Right cardiac atrium (tissue), 5 donors: ENCODE measurements around the gene NBL1. TPM values are rescaled to one million over a fixed set of nuclear protein-coding genes. Genes with fewer than 3 reads are reported as not detected.

Experiments used
- ATAC-seq, 2 donors: fragments of 200-7000 bp; cut with Tn5 transposase; one replicate each; pipeline versions ENCODE4 v1.8.0 to v1.9.1; 2020; ENCODE audit warnings: moderate library complexity in 2 of 2, mild to moderate bottlenecking in 1 of 2
- DNase-seq, 3 donors: peaks; one replicate each; pipeline ENCODE4 v3.0.0-alpha.2; 2020
- H3K27ac ChIP-seq: one replicate; pipeline ENCODE4 v1.5.1; 2013; ENCODE audit warnings: mild to moderate bottlenecking, low read length, control low read depth, moderate library complexity
- H3K27me3 ChIP-seq: one replicate; pipeline ENCODE4 v1.6.1; 2013; ENCODE audit not compliant: control insufficient read depth, insufficient read depth
- H3K4me1 ChIP-seq: one replicate; pipeline ENCODE4 v1.6.1; 2013; ENCODE audit warnings: low read length; ENCODE audit not compliant: control insufficient read depth, insufficient read depth
- H3K4me3 ChIP-seq: one replicate; pipeline ENCODE4 v1.5.1; 2013; ENCODE audit warnings: low read length, control low read depth
- H3K9me3 ChIP-seq: one replicate; pipeline ENCODE4 v1.6.1; 2013; ENCODE audit warnings: low read length; ENCODE audit not compliant: control insufficient read depth
- WGBS: extraction: QIAGEN DNeasy Blood & Tissue Kit; methylation state at CpG from one replicate; pipeline ENCODE4 v1.1.7; 2013; 5-methylcytosine and 5-hydroxymethylcytosine counted together
- intact Hi-C, 4 donors: fragments of 100-400 bp; cut with DNase I; formaldehyde crosslinking; loops; one replicate each; pipeline versions ENCODE4 v1.11.0 to v1.14.0; 2022 to 2023
- polyA plus RNA-seq: library from polyadenylated mRNA; stranded (reverse); fragments of 200-250 nt; gene quantifications from one replicate; pipeline ENCODE4 v1.2.3, GENCODE V29; 2013
- total RNA-seq, 4 donors: library from RNA; stranded (reverse); fragmentation: NEBNext Ultra II Directional; extraction: Animal tissue kit (Norgen Biotek cat#: 25700); gene quantifications; one replicate each; pipeline ENCODE4 v1.2.1, GENCODE V29; 2021
- donor health status: healthy with polysubstance abuse.
- donor health status: DM: no; HTN: yes; CAD: no.
- donor health status: DM: no; HTN: no; CAD: no.
- donor health status: DM: no; HTN: yes; CAD: no; lungs with severe emphysema.
- donor health status: DM: yes; HTN: yes; CAD: no.

The NBL1 gene
- total and polyA plus RNA-seq, 5 donors = 40.7 to 64.8 (median 45.7) TPM

GRCh38 chr1:19656134-19656779 lies 12.1 kb downstream of the NBL1 start:
- peak in 1 of 3 donors; percentile 55 for DNase-seq
- no peak for ATAC-seq
- Histone ChIP-seq H3K4me1 (peaks cover 4% of the 10 kb centered on the region), H3K9me3 (no peaks in the 10 kb centered on the region), H3K27ac (no peak overlapping the region), H3K27me3 (no peaks in the 10 kb centered on the region), H3K4me3 (no peak overlapping the region)
- intact Hi-C loops = loop anchor here in 3 of 4 donors (10.0 kb wide), 4 partner anchors 261 to 451 kb away; no protein-coding TSS in a partner anchor
- WGBS = 91% methylated on average over 9 of the region's 9 CpGs

GRCh38 chr1:19656780-19657466 lies 12.8 kb downstream of the NBL1 start:
- Histone ChIP-seq H3K9me3 (no peaks in the 10 kb centered on the region), H3K4me3 (no peak overlapping the region), H3K27ac (no peak overlapping the region), H3K4me1 (peaks cover 3% of the 10 kb centered on the region), H3K27me3 (no peaks in the 10 kb centered on the region)
- 84% methylated on average over 15 of the region's 15 CpGs for WGBS
- DNase-seq = peak in 1 of 3 donors; percentile 52
- no peak for ATAC-seq
- intact Hi-C loops = loop anchor here in 3 of 4 donors (10.0 kb wide), 4 partner anchors 262 to 452 kb away; no protein-coding TSS in a partner anchor

GRCh38 chr1:19657511-19657910 lies 13.4 kb downstream of the NBL1 start:
- WGBS = 89% methylated on average over 10 of the region's 10 CpGs

GRCh38 chr1:19658186-19658585 lies 14.1 kb downstream of the NBL1 start:
- WGBS = 89% methylated on average over 13 of the region's 13 CpGs
- Histone ChIP-seq H3K4me3 (no peak overlapping the region), H3K4me1 (peaks cover 2% of the 10 kb centered on the region), H3K9me3 (no peaks in the 10 kb centered on the region), H3K27me3 (no peaks in the 10 kb centered on the region), H3K27ac (no peak overlapping the region)
- intact Hi-C loops = loop anchor here in 3 of 4 donors (10.0 kb wide), 4 partner anchors 263 to 453 kb away; no protein-coding TSS in a partner anchor
- no peak for ATAC-seq
- no peak for DNase-seq

More at GRCh38 chr1:19657511-19657910, 13.4 kb downstream of the NBL1 start:
- ATAC-seq (no peak), DNase-seq (peak in 1 of 3 donors; percentile 54)
- Histone ChIP-seq H3K4me1 (peaks cover 2% of the 10 kb centered on the region), H3K4me3 (no peak overlapping the region), H3K9me3 (no peaks in the 10 kb centered on the region), H3K27me3 (no peaks in the 10 kb centered on the region), H3K27ac (no peak overlapping the region)
- intact Hi-C loops = loop anchor here in 3 of 4 donors (10.0 kb wide), 4 partner anchors 263 to 453 kb away; no protein-coding TSS in a partner anchor

- no peaks in the 10 kb centered on the region for H3K9me3 ChIP-seq
- ATAC-seq = no peak
- no peak overlapping the region for H3K27ac ChIP-seq
- peak in 1 of 3 donors; percentile 53 for DNase-seq
- peaks cover 2% of the 10 kb centered on the region for H3K4me1 ChIP-seq
- no peak overlapping the region for H3K4me3 ChIP-seq
- H3K27me3 ChIP-seq = no peaks in the 10 kb centered on the region
- WGBS = 12% methylated on average over 9 of the region's 9 CpGs
- intact Hi-C loops = loop anchor here (2.0 to 5.0 kb wide), 2 partner anchors 41 to 43 kb away; no protein-coding TSS in a partner anchor
These were observed 17.7 kb downstream of the NBL1 start for GRCh38 chr1:19661721-19662228.

GRCh38 chr1:19662313-19662712 lies 18.2 kb downstream of the NBL1 start:
- ATAC-seq (no peak), DNase-seq (no peak)
- Histone ChIP-seq H3K9me3 (no peaks in the 10 kb centered on the region), H3K27ac (no peak overlapping the region), H3K27me3 (no peaks in the 10 kb centered on the region), H3K4me3 (no peak overlapping the region), H3K4me1 (peaks cover 2% of the 10 kb centered on the region)
- 58% methylated on average over 3 of the region's 3 CpGs for WGBS
- intact Hi-C loops = loop anchor here in 3 of 4 donors (2.0 to 5.0 kb wide), 2 partner anchors 40 to 42 kb away; no protein-coding TSS in a partner anchor

GRCh38 chr1:19664453-19665185 lies 20.5 kb downstream of the NBL1 start, which contains the start of gene HTR6:
HTR6 (plus strand) TSS chr1:19664875; CDS start chr1:19665754, 879 bp downstream.
- ATAC-seq (no peak), DNase-seq (no peak)
- Histone ChIP-seq H3K4me3 (peak within 1 kb of the TSS; percentile 48), H3K9me3 (no peaks in the 10 kb centered on the region), H3K27ac (no peak within 1 kb of the TSS), H3K4me1 (peaks cover 1% of the 10 kb centered on the region), H3K27me3 (no peaks in the 10 kb centered on the region)
- intact Hi-C loops = loop anchor here in 2 of 4 donors (5.0 kb wide), 1 partner anchor 38 kb away; no protein-coding TSS in a partner anchor
- 2% methylated on average over 80 of the region's 80 CpGs for WGBS

GRCh38 chr1:19665186-19665495 lies 21.0 kb downstream of the NBL1 start:
- intact Hi-C loops = no loop called here
- Histone ChIP-seq H3K9me3 (no peaks in the 10 kb centered on the region), H3K27me3 (no peaks in the 10 kb centered on the region), H3K4me3 (peak overlapping the region; percentile 48), H3K27ac (no peak overlapping the region), H3K4me1 (no peaks in the 10 kb centered on the region)
- WGBS = 2% methylated on average over 23 of the region's 23 CpGs
- DNase-seq (no peak), ATAC-seq (no peak)

- intact Hi-C loops = no loop called here
- H3K4me1 ChIP-seq = no peaks in the 10 kb centered on the region
- H3K4me3 ChIP-seq = no peak overlapping the region
- DNase-seq (no peak), ATAC-seq (no peak)
- 11% methylated on average over 84 of the region's 84 CpGs for WGBS
- no peaks in the 10 kb centered on the region for H3K27me3 ChIP-seq
- H3K9me3 ChIP-seq = no peaks in the 10 kb centered on the region
- H3K27ac ChIP-seq = no peak overlapping the region
These were observed 21.7 kb downstream of the NBL1 start for GRCh38 chr1:19665496-19666465.

- H3K27ac ChIP-seq = no peak overlapping the region
- no peak for DNase-seq
- 68% methylated on average over 8 of the region's 8 CpGs for WGBS
- no peaks in the 10 kb centered on the region for H3K4me1 ChIP-seq
- intact Hi-C loops = no loop called here
- H3K9me3 ChIP-seq = no peaks in the 10 kb centered on the region
- no peak overlapping the region for H3K4me3 ChIP-seq
- no peaks in the 10 kb centered on the region for H3K27me3 ChIP-seq
- no peak for ATAC-seq
These were observed 24.8 kb downstream of the NBL1 start for GRCh38 chr1:19668888-19669287.
